Calu3 (cell line): ENCODE data around the gene PIK3AP1. TPM values are rescaled to one million over a fixed set of nuclear protein-coding genes. Genes with fewer than 3 reads are reported as not detected.

Experiments used
- BruUV-seq: library from RNA; stranded (reverse); fragments of 400-500 nt; replicated peaks from 2 replicates; lab custom pipeline; 2021; lab: Mats Ljungman, UMichigan
- CTCF ChIA-PET: fragments of 300-600 bp; sonication (Branson Sonifier 250); formaldehyde crosslinking; loops from one replicate; lab custom pipeline; 2022; ENCODE audit warnings: antibody characterized with exemption; lab: Charles Lee
- DNase-seq: peaks from one replicate; pipeline ENCODE4 v3.0.0; 2022
- H3K27ac Mint-ChIP-seq: one replicate; pipeline ENCODE4 v1.8.0; 2022; ENCODE audit warnings: mixed read lengths; ENCODE audit not compliant: unreplicated experiment
- H3K27me3 Mint-ChIP-seq: one replicate; pipeline ENCODE4 v1.8.0; 2022; ENCODE audit warnings: mixed read lengths; ENCODE audit not compliant: unreplicated experiment
- H3K36me3 Mint-ChIP-seq: one replicate; pipeline ENCODE4 v1.8.0; 2022; ENCODE audit warnings: mild to moderate bottlenecking, moderate library complexity, mixed read lengths; ENCODE audit not compliant: insufficient read depth, unreplicated experiment
- H3K4me1 Mint-ChIP-seq: one replicate; pipeline ENCODE4 v1.8.0; 2022; ENCODE audit warnings: mild to moderate bottlenecking, low read depth, mixed read lengths; ENCODE audit not compliant: unreplicated experiment
- H3K4me3 Mint-ChIP-seq: one replicate; pipeline ENCODE4 v1.8.0; 2022; ENCODE audit warnings: mild to moderate bottlenecking, low read depth, moderate library complexity, mixed read lengths; ENCODE audit not compliant: unreplicated experiment
- H3K9me3 Mint-ChIP-seq: one replicate; pipeline ENCODE4 v1.8.0; 2022; ENCODE audit warnings: low read depth, mixed read lengths; ENCODE audit not compliant: unreplicated experiment
- CTCF ChIP-seq: fragments of 200-600 bp; IDR thresholded peaks from one replicate; pipeline ENCODE4 v1.8.0; 2022; ENCODE audit warnings: antibody characterized with exemption; ENCODE audit not compliant: unreplicated experiment
- intact Hi-C: fragments of 100-400 bp; cut with micrococcal nuclease; formaldehyde crosslinking; loops from one replicate; pipeline ENCODE4 v1.10.0; 2022; ENCODE audit not compliant: unreplicated experiment
- total RNA-seq: library from RNA; stranded (reverse); gene quantifications from 2 replicates; pipeline ENCODE4 v1.2.3, GENCODE V29; 2022

The PIK3AP1 gene
- total RNA-seq, 1 experiment from 2014 or later, result 117 TPM

DNA sequence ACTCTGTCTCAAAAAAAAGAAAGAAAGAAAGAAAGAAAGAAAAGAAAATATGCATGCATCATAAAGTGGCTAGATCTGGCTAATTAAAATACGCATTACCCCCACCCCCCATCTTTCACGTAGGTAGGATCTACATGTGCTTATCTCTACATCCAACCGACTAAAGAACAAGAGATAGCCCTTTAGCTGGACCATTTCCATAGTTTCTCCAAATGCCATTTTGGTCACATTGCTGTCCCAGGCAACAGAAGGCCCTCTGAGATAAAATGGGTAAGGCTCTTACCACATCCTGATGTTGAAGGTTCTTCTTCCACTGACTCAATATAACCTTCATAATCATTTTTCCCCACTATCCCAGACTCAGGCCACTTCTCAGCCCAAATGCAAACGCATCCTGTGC is 31.5 kb downstream of the PIK3AP1 start:
- no TSS peak for BruUV-seq
- Mint-ChIP-seq H3K9me3 (peaks cover 2% of the 10 kb centered on the region), H3K4me3 (no peak overlapping the region), H3K27me3 (no peaks in the 10 kb centered on the region), H3K4me1 (peaks cover 24% of the 10 kb centered on the region), H3K27ac (no peak overlapping the region), H3K36me3 (no peaks in the 10 kb centered on the region)
- no peak for DNase-seq
- intact Hi-C loops, result no loop called here
- TF ChIP-seq CTCF, result no peak
- CTCF ChIA-PET, result interaction anchor here (0.6 kb wide), 1 partner anchor 12 kb away, joined by 3 read pairs; no protein-coding TSS in a partner anchor

DNA sequence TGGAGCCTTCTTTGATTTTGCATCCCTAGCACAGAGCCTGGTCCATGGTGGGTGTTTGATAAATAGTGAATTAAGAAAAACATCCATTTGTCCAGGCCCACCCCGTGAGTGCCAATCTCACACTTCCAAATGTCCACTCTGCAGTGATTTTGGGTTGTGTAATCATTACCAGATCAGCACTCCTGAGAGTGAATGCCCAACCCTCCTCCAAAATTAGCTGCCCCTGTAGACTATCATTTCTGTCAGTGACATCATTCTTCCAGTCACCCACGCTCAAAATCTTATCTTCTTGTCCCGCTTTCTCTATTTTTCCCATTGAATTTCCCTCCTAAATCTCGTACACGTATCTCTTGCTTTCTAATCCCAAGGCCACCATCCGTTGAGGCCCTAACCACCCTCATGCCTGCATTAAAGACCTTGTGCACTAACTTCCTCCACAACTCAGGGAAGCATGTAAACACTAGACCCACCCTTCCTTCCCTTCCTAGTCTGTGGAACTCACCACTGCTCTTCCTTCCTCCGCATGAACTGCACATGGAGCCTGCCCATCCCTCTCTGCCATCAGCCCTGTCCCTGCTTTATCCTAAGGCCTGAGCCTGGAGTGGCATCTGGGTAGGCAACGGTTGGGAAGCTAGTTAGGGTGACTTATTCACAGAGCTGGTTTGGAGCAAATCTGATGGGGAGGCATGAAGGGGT is 32.8 kb downstream of the PIK3AP1 start:
- CTCF ChIA-PET, result no interaction called here
- peaks cover 2% of the 10 kb centered on the region for H3K9me3 Mint-ChIP-seq
- intact Hi-C loops, result no loop called here
- H3K4me3 Mint-ChIP-seq, result no peak overlapping the region
- no peaks in the 10 kb centered on the region for H3K36me3 Mint-ChIP-seq
- no peak overlapping the region for H3K27ac Mint-ChIP-seq
- DNase-seq, result no peak
- no TSS peak for BruUV-seq
- H3K27me3 Mint-ChIP-seq, result no peaks in the 10 kb centered on the region
- peaks cover 27% of the 10 kb centered on the region for H3K4me1 Mint-ChIP-seq
- TF ChIP-seq CTCF, result no peak

GRCh38 chr10:96686514-96686913 is 33.8 kb downstream of the PIK3AP1 start:
- Mint-ChIP-seq H3K27me3 (no peaks in the 10 kb centered on the region), H3K9me3 (peaks cover 2% of the 10 kb centered on the region), H3K4me3 (no peak overlapping the region), H3K27ac (no peak overlapping the region), H3K4me1 (peaks cover 34% of the 10 kb centered on the region), H3K36me3 (no peaks in the 10 kb centered on the region)
- no peak for TF ChIP-seq CTCF
- intact Hi-C loops, result no loop called here
- no peak for DNase-seq
- CTCF ChIA-PET, result no interaction called here
- BruUV-seq, result no TSS peak

GRCh38 chr10:96685306-96685705 is 35.0 kb downstream of the PIK3AP1 start:
- H3K9me3 Mint-ChIP-seq, result no peaks in the 10 kb centered on the region
- peaks cover 35% of the 10 kb centered on the region for H3K4me1 Mint-ChIP-seq
- no peaks in the 10 kb centered on the region for H3K36me3 Mint-ChIP-seq
- no TSS peak for BruUV-seq
- no peak for TF ChIP-seq CTCF
- DNase-seq, result no peak
- CTCF ChIA-PET, result no interaction called here
- intact Hi-C loops, result no loop called here
- H3K27ac Mint-ChIP-seq, result no peak overlapping the region
- H3K4me3 Mint-ChIP-seq, result no peak overlapping the region
- H3K27me3 Mint-ChIP-seq, result no peaks in the 10 kb centered on the region
